Endodermal cell (in vitro differentiated cells): ENCODE data around the gene SDF2L1. TPM values are rescaled to one million over a fixed set of nuclear protein-coding genes. Genes with fewer than 3 reads are reported as not detected.
"Not testable (repeated sequence)": the region's sequence is repeated elsewhere in the genome, so short reads cannot be mapped to it uniquely, and the experiment has no call there.

Experiments used
- DNase-seq: peaks from one replicate; pipeline ENCODE4 v3.0.0-alpha.2; 2017
- H3K27ac ChIP-seq: 2 replicates; pipeline ENCODE4 v1.5.1; 2013; ENCODE audit warnings: mild to moderate bottlenecking, low read depth, low read length, moderate library complexity
- H3K27me3 ChIP-seq: 2 replicates; pipeline ENCODE4 v1.6.1; 2013; ENCODE audit warnings: mild to moderate bottlenecking, low read length, moderate library complexity; ENCODE audit not compliant: insufficient read depth, control insufficient read depth, poor library complexity, severe bottlenecking
- H3K36me3 ChIP-seq: 2 replicates; pipeline ENCODE4 v1.7.0; 2013; ENCODE audit warnings: mild to moderate bottlenecking, low read length, moderate library complexity; ENCODE audit not compliant: control insufficient read depth, insufficient read depth
- H3K4me1 ChIP-seq: one replicate; pipeline ENCODE4 v1.7.0; 2013; ENCODE audit warnings: low read length; ENCODE audit not compliant: control insufficient read depth, insufficient read depth
- H3K4me3 ChIP-seq: 2 replicates; pipeline ENCODE4 v1.5.1; 2013; ENCODE audit warnings: mild to moderate bottlenecking, low read length, moderate library complexity
- H3K9ac ChIP-seq: 2 replicates; pipeline ENCODE4 v1.6.1; 2013; ENCODE audit warnings: mild to moderate bottlenecking, low read length, moderate library complexity; ENCODE audit not compliant: poor library complexity, severe bottlenecking; ENCODE audit errors: extremely low read depth
- H3K9me3 ChIP-seq: 2 replicates; pipeline ENCODE4 v1.6.1; 2013; ENCODE audit warnings: mild to moderate bottlenecking, low read length, moderate library complexity; ENCODE audit not compliant: control insufficient read depth
- H3K27ac Mint-ChIP-seq: 2 replicates; pipeline ENCODE4 v1.8.0; 2020; ENCODE audit warnings: mixed read lengths
- H3K27me3 Mint-ChIP-seq: 2 replicates; pipeline ENCODE4 v1.8.0; 2021; ENCODE audit warnings: mild to moderate bottlenecking, mixed read lengths; ENCODE audit not compliant: insufficient read depth
- H3K36me3 Mint-ChIP-seq: 2 replicates; pipeline ENCODE4 v1.8.0; 2020; ENCODE audit warnings: low read depth, mixed read lengths
- H3K4me1 Mint-ChIP-seq: 2 replicates; pipeline ENCODE4 v1.8.0; 2020; ENCODE audit warnings: mixed read lengths
- H3K4me3 Mint-ChIP-seq: 2 replicates; pipeline ENCODE4 v1.8.0; 2020; ENCODE audit warnings: mild to moderate bottlenecking, moderate library complexity, mixed read lengths
- H3K9me3 Mint-ChIP-seq: 2 replicates; pipeline ENCODE4 v1.8.0; 2020; ENCODE audit warnings: mild to moderate bottlenecking, mixed read lengths
- CTCF ChIP-seq: fragments of 200-600 bp; sonication (generic); conservative IDR thresholded peaks from 2 replicates; pipeline ENCODE4 v1.5.0; 2021; ENCODE audit warnings: antibody characterized with exemption, mild to moderate bottlenecking
- WGBS, 2 experiments: methylation state at CpG; one replicate each; pipeline versions ENCODE4 v1.1.5 to v1.1.7; 2013; ENCODE audit warnings: missing lambda C conversion rate in 2 of 2, mixed read lengths in 1 of 2; ENCODE audit not compliant: insufficient coverage in 1 of 2, insufficient read length in 1 of 2; 5-methylcytosine and 5-hydroxymethylcytosine counted together
- total RNA-seq, 2 donors: library from RNA; stranded (reverse); fragmentation: NEBNext Ultra II Directional in 1 of 2; extraction: Animal tissue kit (Norgen Biotek cat#: 25700) in 1 of 2; gene quantifications; 2 replicates in 1 of 2; 3 replicates in 1 of 2; pipeline ENCODE4 v1.2.1, GENCODE V29; 2021

SDF2L1 gene
- total RNA-seq, 2 donors from 2014 or later, result 30.3 to 61.4 TPM

GRCh38 chr22:21634844-21635243 is 7.3 kb upstream of the SDF2L1 start:
- Histone ChIP-seq H3K36me3 (no peaks in the 10 kb centered on the region), H3K9ac (no peak overlapping the region), H3K4me3 (no peak overlapping the region), H3K27me3 (no peaks in the 10 kb centered on the region), H3K4me1 (no peaks in the 10 kb centered on the region), H3K27ac (no peak overlapping the region), H3K9me3 (no peaks in the 10 kb centered on the region)
- Mint-ChIP-seq H3K36me3 (no peaks in the 10 kb centered on the region), H3K27me3 (peaks cover 17% of the 10 kb centered on the region), H3K9me3 (no peaks in the 10 kb centered on the region), H3K4me3 (no peak overlapping the region), H3K4me1 (peaks cover 6% of the 10 kb centered on the region), H3K27ac (no peak overlapping the region)
- TF ChIP-seq CTCF, result no peak
- DNase-seq, result no peak
- 91 to 93% methylated on average over 9 to 19 of the region's 19 CpGs for WGBS, 2 experiments

GRCh38 chr22:21635771-21636510 is 6.2 kb upstream of the SDF2L1 start:
- peaks cover 8% of the 10 kb centered on the region for H3K4me1 Mint-ChIP-seq
- no peaks in the 10 kb centered on the region for H3K4me1 ChIP-seq
- TF ChIP-seq CTCF, result no peak
- H3K27ac ChIP-seq, result no peak overlapping the region
- H3K4me3 ChIP-seq, result no peak overlapping the region
- no peaks in the 10 kb centered on the region for H3K36me3 Mint-ChIP-seq
- H3K27me3 ChIP-seq, result no peaks in the 10 kb centered on the region
- peaks cover 17% of the 10 kb centered on the region for H3K27me3 Mint-ChIP-seq
- H3K27ac Mint-ChIP-seq, result no peak overlapping the region
- no peaks in the 10 kb centered on the region for H3K9me3 ChIP-seq
- H3K36me3 ChIP-seq, result no peaks in the 10 kb centered on the region
- no peaks in the 10 kb centered on the region for H3K9me3 Mint-ChIP-seq
- 88 to 95% methylated on average over 10 to 15 of the region's 15 CpGs for WGBS, 2 experiments
- no peak overlapping the region for H3K4me3 Mint-ChIP-seq
- no peak overlapping the region for H3K9ac ChIP-seq
- no peak for DNase-seq

- Mint-ChIP-seq H3K4me1 (peaks cover 13% of the 10 kb centered on the region), H3K36me3 (no peaks in the 10 kb centered on the region), H3K27me3 (peaks cover 19% of the 10 kb centered on the region), H3K4me3 (no peak overlapping the region), H3K9me3 (no peaks in the 10 kb centered on the region), H3K27ac (no peak overlapping the region)
- Histone ChIP-seq H3K27me3 (no peaks in the 10 kb centered on the region), H3K4me3 (no peak overlapping the region), H3K9ac (no peak overlapping the region), H3K36me3 (no peaks in the 10 kb centered on the region), H3K27ac (no peak overlapping the region), H3K4me1 (no peaks in the 10 kb centered on the region), H3K9me3 (no peaks in the 10 kb centered on the region)
- no peak for DNase-seq
- 91 to 97% methylated on average over 6 to 17 of the region's 17 CpGs for WGBS, 2 experiments
- no peak for TF ChIP-seq CTCF
Measured at GRCh38 chr22:21636629-21637218, 5.4 kb upstream of the SDF2L1 start.

GRCh38 chr22:21637450-21637849 is 4.7 kb upstream of the SDF2L1 start:
- H3K27ac Mint-ChIP-seq, H3K9me3 ChIP-seq, H3K27me3 ChIP-seq, H3K9ac ChIP-seq, DNase-seq, H3K27ac ChIP-seq, H3K4me3 ChIP-seq, H3K36me3 Mint-ChIP-seq, H3K36me3 ChIP-seq, H3K4me1 ChIP-seq, H3K9me3 Mint-ChIP-seq, H3K4me3 Mint-ChIP-seq: not testable (repeated sequence)
- Mint-ChIP-seq H3K27me3 (peaks cover 19% of the 10 kb centered on the region), H3K4me1 (peaks cover 13% of the 10 kb centered on the region)
- WGBS, 2 experiments, result 96 to 100% methylated on average over 1 to 2 of the region's 2 CpGs
